ENCODE measurements around the gene GNAS-AS1.

DNA sequence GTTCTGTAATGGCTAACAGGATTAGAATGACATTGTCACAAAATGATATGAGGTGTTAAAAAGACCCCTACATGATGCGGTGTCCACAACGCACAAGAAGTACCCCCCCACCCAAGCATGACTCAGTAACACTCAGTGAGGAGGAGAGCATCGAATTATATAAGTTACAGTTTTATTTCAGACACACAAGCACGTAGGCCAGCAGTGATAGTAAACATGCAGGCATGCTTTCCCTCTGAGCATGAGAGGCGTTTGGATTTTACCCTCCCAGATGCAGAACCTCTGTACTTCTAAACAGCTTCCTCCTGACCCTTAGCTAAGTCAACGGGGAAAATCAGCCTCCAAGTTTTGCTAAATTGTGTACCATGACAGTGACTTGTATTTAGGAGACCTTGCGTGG is 25.7 kb upstream of the GNAS-AS1 start:
- TF ChIP-seq, protein P1, sequence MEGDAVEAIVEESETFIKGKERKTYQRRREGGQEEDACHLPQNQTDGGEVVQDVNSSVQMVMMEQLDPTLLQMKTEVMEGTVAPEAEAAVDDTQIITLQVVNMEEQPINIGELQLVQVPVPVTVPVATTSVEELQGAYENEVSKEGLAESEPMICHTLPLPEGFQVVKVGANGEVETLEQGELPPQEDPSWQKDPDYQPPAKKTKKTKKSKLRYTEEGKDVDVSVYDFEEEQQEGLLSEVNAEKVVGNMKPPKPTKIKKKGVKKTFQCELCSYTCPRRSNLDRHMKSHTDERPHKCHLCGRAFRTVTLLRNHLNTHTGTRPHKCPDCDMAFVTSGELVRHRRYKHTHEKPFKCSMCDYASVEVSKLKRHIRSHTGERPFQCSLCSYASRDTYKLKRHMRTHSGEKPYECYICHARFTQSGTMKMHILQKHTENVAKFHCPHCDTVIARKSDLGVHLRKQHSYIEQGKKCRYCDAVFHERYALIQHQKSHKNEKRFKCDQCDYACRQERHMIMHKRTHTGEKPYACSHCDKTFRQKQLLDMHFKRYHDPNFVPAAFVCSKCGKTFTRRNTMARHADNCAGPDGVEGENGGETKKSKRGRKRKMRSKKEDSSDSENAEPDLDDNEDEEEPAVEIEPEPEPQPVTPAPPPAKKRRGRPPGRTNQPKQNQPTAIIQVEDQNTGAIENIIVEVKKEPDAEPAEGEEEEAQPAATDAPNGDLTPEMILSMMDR (IDR thresholded peaks at IDR 0.05): no peak
- TF ChIP-seq POLR2A (IDR thresholded peaks at IDR 0.05): no peak

All from heart left ventricle (tissue), 13 donors.